Kidney (tissue), 14 donors: ENCODE measurements around the gene AUTS2. TPM values are rescaled to one million over a fixed set of nuclear protein-coding genes. Genes with fewer than 3 reads are reported as not detected.
A peak's percentile ranks its signal among the peaks of the same experiment; 100 is the strongest.

Source experiments
- DNase-seq, 5 donors: peaks; one replicate each; pipeline ENCODE4 v3.0.0-alpha.2; 2013 to 2020
- FAIRE-seq: peaks from 2 replicates; lab custom pipeline; 2012; peaks lifted over from hg19 to GRCh38; lab: Jason Lieb, UNC
- H3K27ac ChIP-seq, 2 donors: one replicate each; pipeline ENCODE4 v1.7.0; 2013; ENCODE audit warnings: low read depth in 2 of 2, low read length in 2 of 2, inconsistent platforms in 1 of 2
- H3K27me3 ChIP-seq: one replicate; pipeline ENCODE4 v1.7.1; 2013; ENCODE audit warnings: low read length, inconsistent platforms; ENCODE audit not compliant: control insufficient read depth, insufficient read depth
- H3K36me3 ChIP-seq, 3 donors: one replicate each; pipeline versions ENCODE4 v1.7.0 to v1.7.1; 2013; ENCODE audit warnings: low read length in 3 of 3, control low read depth in 1 of 3, inconsistent platforms in 1 of 3; ENCODE audit not compliant: insufficient read depth in 3 of 3, control insufficient read depth in 2 of 3
- H3K4me1 ChIP-seq, 3 donors: one replicate each; pipeline versions ENCODE4 v1.7.0 to v1.7.1; 2013; ENCODE audit warnings: low read length in 3 of 3, inconsistent platforms in 1 of 3, low read depth in 1 of 3; ENCODE audit not compliant: control insufficient read depth in 2 of 3, insufficient read depth in 2 of 3
- H3K4me3 ChIP-seq, 3 donors: one replicate each; pipeline versions ENCODE4 v1.7.0 to v1.8.1; 2013; ENCODE audit warnings: low read length in 3 of 3, control low read depth in 1 of 3, inconsistent platforms in 1 of 3
- H3K9ac ChIP-seq, 3 donors: one replicate each; pipeline versions ENCODE4 v1.7.0 to v1.7.1; 2013; ENCODE audit warnings: low read length in 3 of 3, control low read depth in 1 of 3, inconsistent platforms in 1 of 3
- H3K9me3 ChIP-seq, 3 donors: one replicate each; pipeline versions ENCODE4 v1.7.0 to v1.7.1; 2013; ENCODE audit warnings: low read length in 3 of 3, control low read depth in 1 of 3, inconsistent platforms in 1 of 3; ENCODE audit not compliant: control insufficient read depth in 2 of 3, insufficient read depth in 1 of 3
- CTCF ChIP-seq: IDR thresholded peaks from 3 replicates; pipeline ENCODE4 v1.5.1; 2012; ENCODE audit warnings: mild to moderate bottlenecking, moderate library complexity, borderline replicate concordance; ENCODE audit not compliant: insufficient read depth; ENCODE audit errors: extremely low read depth
- intact Hi-C: fragments of 100-400 bp; cut with DNase I; formaldehyde crosslinking; loops from one replicate; pipeline ENCODE4 v1.11.1; 2022
- polyA plus RNA-seq: library from polyadenylated mRNA; stranded (reverse); fragments of 350-450 nt; fragmentation: Illumina TruSeq; extraction: RNeasy Lipid Tissue Mini Kit (QIAGEN cat#74804); gene quantifications from one replicate; pipeline ENCODE4 v1.2.3, GENCODE V29; 2014; ENCODE audit warnings: low read depth, low replicate concordance; ENCODE audit not compliant: insufficient read depth
- total RNA-seq: library from RNA; stranded (reverse); fragmentation: NEBNext Ultra II Directional; extraction: Animal tissue kit (Norgen Biotek cat#: 25700); gene quantifications from one replicate; pipeline ENCODE4 v1.2.1, GENCODE V29; 2021
- donor health status: control.
- donor health status: control.
- donor health status: control.
- donor health status: control.
- donor health status: control.
- donor health status: DM: yes; HTN: yes; CAD: no.
- donor health status: Normal renal cell carcinoma (clear cell type).

AUTS2 gene
- total and polyA plus RNA-seq, 2 donors from 2014 or later: 5.2 to 33.8 TPM

- intact Hi-C loops: no loop called here
- no peak overlapping the region for H3K27ac ChIP-seq
- H3K27me3 ChIP-seq: no peaks in the 10 kb centered on the region
- TF ChIP-seq CTCF: no peak
- no peak overlapping the region for H3K4me3 ChIP-seq
- DNase-seq (no peak), FAIRE-seq (no peak)
- H3K36me3 ChIP-seq: no peaks in the 10 kb centered on the region
- H3K9ac ChIP-seq: no peak overlapping the region
- peaks cover 4 to 20% (median 4%) of the 10 kb centered on the region in 3 donors for H3K4me1 ChIP-seq
- no peaks in the 10 kb centered on the region for H3K9me3 ChIP-seq
These were observed 1137.0 kb downstream of the AUTS2 start for GRCh38 chr7:70735313-70735712.

- H3K9me3 ChIP-seq: no peaks in the 10 kb centered on the region
- FAIRE-seq (no peak), DNase-seq (peak in 1 of 5 donors; percentile 35)
- no peak for TF ChIP-seq CTCF
- intact Hi-C loops: no loop called here
- peak overlapping the region in 2 of 3 donors; percentile 17 to 19 for H3K9ac ChIP-seq
- H3K4me1 ChIP-seq: peaks cover 4 to 20% (median 4%) of the 10 kb centered on the region in 3 donors
- no peaks in the 10 kb centered on the region for H3K36me3 ChIP-seq
- H3K4me3 ChIP-seq: peak overlapping the region in 2 of 3 donors; percentile 38 to 43
- no peak overlapping the region for H3K27ac ChIP-seq
- no peaks in the 10 kb centered on the region for H3K27me3 ChIP-seq
These were observed 1138.6 kb downstream of the AUTS2 start for GRCh38 chr7:70736715-70737460.

GRCh38 chr7:70738151-70738885 lies 1140.0 kb downstream of the AUTS2 start:
- Histone ChIP-seq H3K9ac (no peak overlapping the region), H3K27me3 (no peaks in the 10 kb centered on the region), H3K27ac (no peak overlapping the region), H3K4me3 (no peak overlapping the region), H3K36me3 (no peaks in the 10 kb centered on the region), H3K4me1 (peaks cover 4 to 20% (median 4%) of the 10 kb centered on the region in 3 donors), H3K9me3 (no peaks in the 10 kb centered on the region)
- DNase-seq (peak in 1 of 5 donors; percentile 29), FAIRE-seq (no peak)
- intact Hi-C loops: no loop called here
- peak; percentile 3 for TF ChIP-seq CTCF
